ENCODE measurements around the gene SLC2A13.

DNA sequence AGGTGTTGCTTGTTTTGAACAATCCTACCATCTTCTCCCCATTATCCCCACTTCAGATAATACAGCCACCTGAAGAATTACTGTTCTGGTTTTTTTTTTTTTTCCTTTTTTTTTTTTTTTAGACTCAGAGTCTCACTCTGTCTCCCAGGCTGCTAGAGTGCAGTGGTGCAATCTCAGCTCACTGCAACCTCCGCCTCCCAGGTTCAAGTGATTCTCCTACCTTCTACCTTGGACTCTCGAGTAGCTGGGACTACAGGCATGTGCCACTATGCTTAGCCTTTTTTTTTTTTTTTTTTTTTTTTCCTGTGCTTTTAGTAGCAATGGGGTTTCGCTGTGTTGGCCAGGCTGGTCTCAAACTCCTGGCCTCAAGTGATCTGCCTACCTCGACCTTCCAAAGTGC, 306.9 kb downstream of the SLC2A13 start:
- TF ChIP-seq, protein P1, sequence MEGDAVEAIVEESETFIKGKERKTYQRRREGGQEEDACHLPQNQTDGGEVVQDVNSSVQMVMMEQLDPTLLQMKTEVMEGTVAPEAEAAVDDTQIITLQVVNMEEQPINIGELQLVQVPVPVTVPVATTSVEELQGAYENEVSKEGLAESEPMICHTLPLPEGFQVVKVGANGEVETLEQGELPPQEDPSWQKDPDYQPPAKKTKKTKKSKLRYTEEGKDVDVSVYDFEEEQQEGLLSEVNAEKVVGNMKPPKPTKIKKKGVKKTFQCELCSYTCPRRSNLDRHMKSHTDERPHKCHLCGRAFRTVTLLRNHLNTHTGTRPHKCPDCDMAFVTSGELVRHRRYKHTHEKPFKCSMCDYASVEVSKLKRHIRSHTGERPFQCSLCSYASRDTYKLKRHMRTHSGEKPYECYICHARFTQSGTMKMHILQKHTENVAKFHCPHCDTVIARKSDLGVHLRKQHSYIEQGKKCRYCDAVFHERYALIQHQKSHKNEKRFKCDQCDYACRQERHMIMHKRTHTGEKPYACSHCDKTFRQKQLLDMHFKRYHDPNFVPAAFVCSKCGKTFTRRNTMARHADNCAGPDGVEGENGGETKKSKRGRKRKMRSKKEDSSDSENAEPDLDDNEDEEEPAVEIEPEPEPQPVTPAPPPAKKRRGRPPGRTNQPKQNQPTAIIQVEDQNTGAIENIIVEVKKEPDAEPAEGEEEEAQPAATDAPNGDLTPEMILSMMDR (IDR thresholded peaks at IDR 0.05; ENCODE audit: extremely low read depth in 1 of 2, insufficient read depth in 1 of 2, low read depth in 1 of 2, low read length in 2 of 2) = no peak
- no peak for TF ChIP-seq POLR2A (IDR thresholded peaks at IDR 0.05; ENCODE audit: low read depth, low read length)
- no peak for TF ChIP-seq MYC (IDR thresholded peaks at IDR 0.05; ENCODE audit: low read depth, low read length)
